ENCODE data around the gene WSB1.
A peak's percentile ranks its signal among the peaks of the same experiment; 100 is the strongest.
"Not testable (repeated sequence)": the region's sequence is repeated elsewhere in the genome, so short reads cannot be mapped to it uniquely, and the experiment has no call there.

The WSB1 gene

DNA sequence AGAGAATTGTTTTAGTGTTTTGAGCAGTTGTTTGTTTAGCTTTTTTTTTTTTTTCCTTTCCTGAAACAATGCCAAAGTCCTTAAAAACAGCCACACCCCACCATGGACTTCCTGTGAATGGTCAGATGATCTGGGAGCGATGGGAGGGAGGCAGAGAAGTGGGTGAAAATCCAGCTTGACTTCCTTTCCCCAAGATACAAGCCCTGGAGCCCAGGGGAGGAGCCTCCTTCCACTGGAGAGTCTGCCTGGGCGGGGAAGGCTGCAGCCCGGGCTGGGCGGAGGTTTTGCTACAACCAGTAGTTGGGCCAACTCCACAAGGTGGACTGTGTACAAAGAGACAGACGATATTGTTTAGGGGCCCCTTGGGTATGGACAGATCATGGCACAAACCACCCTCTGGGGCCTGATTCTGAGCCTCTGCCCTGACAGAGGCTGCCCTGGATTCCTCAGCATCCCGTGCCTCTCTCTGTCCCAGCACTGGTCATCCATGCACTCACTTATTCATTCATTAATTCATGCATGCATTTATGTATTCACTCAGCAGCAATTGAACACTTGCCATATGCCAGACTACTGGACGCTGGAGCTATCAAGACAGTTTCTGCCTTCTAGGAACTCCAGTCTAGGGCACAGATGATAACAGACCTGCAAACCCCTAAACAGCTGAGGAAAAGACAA, 29.8 kb downstream of the WSB1 start:
- Histone ChIP-seq H3K9me3 (ENCODE audit: control insufficient read depth in 2 of 2, low read length in 2 of 2) (no peaks in the 10 kb centered on the region), H3K9ac (ENCODE audit: low read depth in 1 of 2, low read length in 2 of 2) (peak overlapping the region; percentile 10 to 23), H3K27ac (ENCODE audit: low read depth in 2 of 2, low read length in 2 of 2) (peak overlapping the region; percentile 67 to 76), H3K4me1 (ENCODE audit: control insufficient read depth in 2 of 2, insufficient read depth in 2 of 2, low read length in 2 of 2) (peaks cover 26 to 28% of the 10 kb centered on the region in 2 donors), H3K36me3 (ENCODE audit: control insufficient read depth in 2 of 2, insufficient read depth in 2 of 2, low read length in 2 of 2) (peaks cover 2% of the 10 kb centered on the region in 2 donors), H3K4me3 (ENCODE audit: low read length in 2 of 2) (peak overlapping the region; percentile 6 to 7), H3K27me3 (ENCODE audit: control insufficient read depth in 2 of 2, insufficient read depth in 2 of 2, low read length in 2 of 2) (no peaks in the 10 kb centered on the region)

DNA sequence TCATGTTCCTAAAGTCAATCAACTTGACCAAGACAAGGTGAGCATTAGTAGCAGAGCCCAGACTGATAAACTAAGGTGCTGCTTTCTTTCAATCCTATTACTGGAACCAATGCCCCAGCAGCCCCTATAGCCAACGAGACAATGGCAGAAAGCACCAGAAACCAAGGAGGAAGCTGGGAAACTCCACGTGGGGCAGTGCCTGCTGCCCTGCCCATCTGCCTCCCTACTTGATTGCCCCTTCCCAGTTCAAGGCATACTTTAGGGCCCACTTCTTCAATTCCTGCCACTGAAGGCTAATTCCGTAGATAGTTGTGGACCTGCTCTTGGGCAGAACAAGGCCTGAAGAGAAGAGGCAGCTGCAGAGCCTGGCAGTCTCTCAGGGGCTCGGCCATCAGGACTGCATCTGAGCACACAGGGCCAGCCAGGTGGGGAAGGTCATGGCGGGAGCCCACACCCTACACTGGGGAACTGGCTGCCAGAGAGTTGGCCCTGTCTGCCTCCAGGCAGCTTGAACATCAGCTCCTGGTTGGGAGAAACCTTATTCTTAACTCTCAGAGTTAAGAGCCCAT, 30.9 kb downstream of the WSB1 start:
- no peak overlapping the region for H3K27ac ChIP-seq (ENCODE audit: low read depth in 2 of 2, low read length in 2 of 2)
- peaks cover 23 to 24% of the 10 kb centered on the region in 2 donors for H3K4me1 ChIP-seq (ENCODE audit: control insufficient read depth in 2 of 2, insufficient read depth in 2 of 2, low read length in 2 of 2)
- H3K9ac ChIP-seq (ENCODE audit: low read depth in 1 of 2, low read length in 2 of 2): no peak overlapping the region
- H3K4me3 ChIP-seq (ENCODE audit: low read length in 2 of 2): no peak overlapping the region
- no peaks in the 10 kb centered on the region for H3K36me3 ChIP-seq (ENCODE audit: control insufficient read depth in 2 of 2, insufficient read depth in 2 of 2, low read length in 2 of 2)
- no peaks in the 10 kb centered on the region for H3K27me3 ChIP-seq (ENCODE audit: control insufficient read depth in 2 of 2, insufficient read depth in 2 of 2, low read length in 2 of 2)
- H3K9me3 ChIP-seq (ENCODE audit: control insufficient read depth in 2 of 2, low read length in 2 of 2): no peaks in the 10 kb centered on the region

DNA sequence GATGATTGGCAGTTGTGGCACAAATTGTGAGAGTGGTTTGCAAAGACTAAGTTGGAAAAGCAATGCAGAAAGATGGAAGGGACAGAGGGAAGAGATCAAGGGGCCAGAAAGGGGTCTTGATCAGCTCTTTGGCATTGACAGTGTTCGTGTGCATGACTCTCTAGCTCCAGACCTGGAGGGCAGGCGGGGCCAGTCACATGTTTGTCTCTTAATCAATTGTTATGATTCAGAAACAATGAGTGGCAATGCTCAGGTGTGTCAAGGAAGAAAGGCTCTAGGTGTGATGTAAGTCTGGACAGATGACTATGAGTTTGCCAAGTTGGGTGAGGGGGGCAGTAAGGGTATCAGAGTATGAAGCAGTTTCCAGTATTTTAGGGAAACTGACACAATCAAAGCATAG, 32.1 kb downstream of the WSB1 start:
- H3K27ac ChIP-seq (ENCODE audit: low read depth in 2 of 2, low read length in 2 of 2): no peak overlapping the region
- H3K4me3 ChIP-seq (ENCODE audit: low read length in 2 of 2): no peak overlapping the region
- no peaks in the 10 kb centered on the region for H3K27me3 ChIP-seq (ENCODE audit: control insufficient read depth in 2 of 2, insufficient read depth in 2 of 2, low read length in 2 of 2)
- H3K36me3 ChIP-seq (ENCODE audit: control insufficient read depth in 2 of 2, insufficient read depth in 2 of 2, low read length in 2 of 2): no peaks in the 10 kb centered on the region
- peaks cover 18 to 19% of the 10 kb centered on the region in 2 donors for H3K4me1 ChIP-seq (ENCODE audit: control insufficient read depth in 2 of 2, insufficient read depth in 2 of 2, low read length in 2 of 2)
- no peaks in the 10 kb centered on the region for H3K9me3 ChIP-seq (ENCODE audit: control insufficient read depth in 2 of 2, low read length in 2 of 2)
- no peak overlapping the region for H3K9ac ChIP-seq (ENCODE audit: low read depth in 1 of 2, low read length in 2 of 2)

DNA sequence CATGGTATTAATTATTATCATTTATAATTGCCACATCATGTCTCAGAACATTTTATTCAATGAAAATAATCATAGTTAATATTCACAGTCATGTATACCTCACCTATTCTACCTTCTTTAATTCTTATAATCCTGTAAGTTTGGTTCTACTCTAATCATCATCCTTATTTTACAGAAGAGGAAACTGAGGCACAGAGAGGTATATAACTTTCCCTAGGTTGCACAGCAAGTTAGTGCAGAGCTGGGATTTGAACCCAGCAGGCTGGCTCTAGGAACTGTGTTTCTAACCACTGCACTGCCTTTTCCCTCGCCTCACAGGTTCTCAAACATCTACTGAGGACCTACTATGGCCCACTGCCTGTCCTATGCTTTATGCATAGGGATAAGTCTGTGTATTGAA, 32.7 kb downstream of the WSB1 start:
- Histone ChIP-seq H3K4me3 (ENCODE audit: low read length in 2 of 2) (no peak overlapping the region), H3K9ac (ENCODE audit: low read depth in 1 of 2, low read length in 2 of 2) (no peak overlapping the region), H3K27ac (ENCODE audit: low read depth in 2 of 2, low read length in 2 of 2) (no peak overlapping the region), H3K36me3 (ENCODE audit: control insufficient read depth in 2 of 2, insufficient read depth in 2 of 2, low read length in 2 of 2) (no peaks in the 10 kb centered on the region), H3K4me1 (ENCODE audit: control insufficient read depth in 2 of 2, insufficient read depth in 2 of 2, low read length in 2 of 2) (peaks cover 18 to 19% of the 10 kb centered on the region in 2 donors), H3K27me3 (ENCODE audit: control insufficient read depth in 2 of 2, insufficient read depth in 2 of 2, low read length in 2 of 2) (no peaks in the 10 kb centered on the region), H3K9me3 (ENCODE audit: control insufficient read depth in 2 of 2, low read length in 2 of 2) (no peaks in the 10 kb centered on the region)

DNA sequence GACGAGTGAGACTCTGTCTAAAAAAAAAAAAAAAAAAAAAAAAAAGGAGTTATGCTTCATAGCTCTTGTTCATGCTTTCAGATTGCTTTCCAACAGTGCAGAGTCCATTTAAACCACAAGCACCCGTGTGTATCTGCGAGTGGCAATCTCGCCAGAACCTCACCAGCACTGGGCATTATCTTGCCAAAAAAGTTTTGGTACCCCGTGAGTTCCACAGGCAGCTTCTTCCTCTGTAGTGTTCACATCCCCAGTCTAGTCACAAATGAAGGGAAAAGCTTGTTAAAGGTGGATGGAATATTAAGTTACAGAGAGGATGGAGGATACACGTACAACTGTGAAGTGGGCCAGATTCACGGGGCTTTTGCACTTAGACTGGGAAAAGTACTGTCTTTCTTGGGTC, 33.5 kb downstream of the WSB1 start:
- H3K36me3 ChIP-seq (ENCODE audit: control insufficient read depth in 2 of 2, insufficient read depth in 2 of 2, low read length in 2 of 2): no peaks in the 10 kb centered on the region
- no peak overlapping the region for H3K4me3 ChIP-seq (ENCODE audit: low read length in 2 of 2)
- no peaks in the 10 kb centered on the region for H3K9me3 ChIP-seq (ENCODE audit: control insufficient read depth in 2 of 2, low read length in 2 of 2)
- H3K27ac ChIP-seq (ENCODE audit: low read depth in 2 of 2, low read length in 2 of 2): no peak overlapping the region
- H3K27me3 ChIP-seq (ENCODE audit: control insufficient read depth in 2 of 2, insufficient read depth in 2 of 2, low read length in 2 of 2): no peaks in the 10 kb centered on the region
- H3K9ac ChIP-seq (ENCODE audit: low read depth in 1 of 2, low read length in 2 of 2): no peak overlapping the region
- H3K4me1 ChIP-seq (ENCODE audit: control insufficient read depth in 2 of 2, insufficient read depth in 2 of 2, low read length in 2 of 2): peaks cover 24% of the 10 kb centered on the region in 2 donors

DNA sequence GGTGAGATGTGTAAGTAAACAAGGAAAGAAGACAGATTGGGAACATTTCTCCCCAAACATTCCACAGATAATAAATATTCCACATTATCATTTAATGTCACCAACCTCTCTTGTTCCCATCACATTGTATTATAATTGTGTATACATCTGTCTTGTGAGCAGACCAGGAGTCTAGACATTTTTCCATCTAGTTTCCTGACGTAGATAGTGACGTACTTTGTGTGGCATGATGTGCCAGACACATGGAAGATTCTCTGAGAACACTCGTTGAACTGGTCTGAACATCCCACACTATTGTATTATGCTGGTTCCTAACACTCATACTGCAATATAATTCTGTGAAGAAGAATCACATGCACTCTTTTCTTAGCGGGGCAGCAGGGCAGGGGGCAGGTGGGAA, 34.0 kb downstream of the WSB1 start:
- H3K4me3 ChIP-seq (ENCODE audit: low read length in 2 of 2): no peak overlapping the region
- H3K36me3 ChIP-seq (ENCODE audit: control insufficient read depth in 2 of 2, insufficient read depth in 2 of 2, low read length in 2 of 2): no peaks in the 10 kb centered on the region
- no peak overlapping the region for H3K9ac ChIP-seq (ENCODE audit: low read depth in 1 of 2, low read length in 2 of 2)
- H3K27ac ChIP-seq (ENCODE audit: low read depth in 2 of 2, low read length in 2 of 2): no peak overlapping the region
- no peaks in the 10 kb centered on the region for H3K27me3 ChIP-seq (ENCODE audit: control insufficient read depth in 2 of 2, insufficient read depth in 2 of 2, low read length in 2 of 2)
- H3K4me1 ChIP-seq (ENCODE audit: control insufficient read depth in 2 of 2, insufficient read depth in 2 of 2, low read length in 2 of 2): peaks cover 24 to 25% of the 10 kb centered on the region in 2 donors
- no peaks in the 10 kb centered on the region for H3K9me3 ChIP-seq (ENCODE audit: control insufficient read depth in 2 of 2, low read length in 2 of 2)

DNA sequence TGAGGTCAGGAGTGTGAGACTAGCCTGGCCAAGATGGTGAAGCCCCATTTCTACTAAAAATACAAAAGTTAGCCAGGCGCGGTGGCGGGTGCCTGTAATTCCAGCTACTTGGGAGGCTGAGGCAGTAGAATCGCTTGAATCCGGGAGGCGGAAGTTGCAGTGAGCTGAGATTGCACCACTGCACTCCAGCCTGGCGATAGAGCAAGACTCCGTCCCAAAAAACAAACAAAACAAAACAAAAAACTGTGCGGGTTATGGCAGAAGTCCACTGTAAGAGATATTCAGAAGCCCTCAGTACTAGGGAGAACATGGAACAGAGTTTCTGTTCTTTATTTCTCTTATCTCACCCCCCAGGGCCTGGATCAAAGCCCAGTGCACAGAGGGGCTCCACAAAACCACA, 34.8 kb downstream of the WSB1 start:
- not testable (repeated sequence) for H3K9me3 ChIP-seq (ENCODE audit: control insufficient read depth in 2 of 2, low read length in 2 of 2); H3K9ac ChIP-seq (ENCODE audit: low read depth in 1 of 2, low read length in 2 of 2); H3K36me3 ChIP-seq (ENCODE audit: control insufficient read depth in 2 of 2, insufficient read depth in 2 of 2, low read length in 2 of 2); H3K4me3 ChIP-seq (ENCODE audit: low read length in 2 of 2); H3K27me3 ChIP-seq (ENCODE audit: control insufficient read depth in 2 of 2, insufficient read depth in 2 of 2, low read length in 2 of 2); H3K27ac ChIP-seq (ENCODE audit: low read depth in 2 of 2, low read length in 2 of 2)
- H3K4me1 ChIP-seq (ENCODE audit: control insufficient read depth in 2 of 2, insufficient read depth in 2 of 2, low read length in 2 of 2): peaks cover 17 to 19% of the 10 kb centered on the region in 2 donors

DNA sequence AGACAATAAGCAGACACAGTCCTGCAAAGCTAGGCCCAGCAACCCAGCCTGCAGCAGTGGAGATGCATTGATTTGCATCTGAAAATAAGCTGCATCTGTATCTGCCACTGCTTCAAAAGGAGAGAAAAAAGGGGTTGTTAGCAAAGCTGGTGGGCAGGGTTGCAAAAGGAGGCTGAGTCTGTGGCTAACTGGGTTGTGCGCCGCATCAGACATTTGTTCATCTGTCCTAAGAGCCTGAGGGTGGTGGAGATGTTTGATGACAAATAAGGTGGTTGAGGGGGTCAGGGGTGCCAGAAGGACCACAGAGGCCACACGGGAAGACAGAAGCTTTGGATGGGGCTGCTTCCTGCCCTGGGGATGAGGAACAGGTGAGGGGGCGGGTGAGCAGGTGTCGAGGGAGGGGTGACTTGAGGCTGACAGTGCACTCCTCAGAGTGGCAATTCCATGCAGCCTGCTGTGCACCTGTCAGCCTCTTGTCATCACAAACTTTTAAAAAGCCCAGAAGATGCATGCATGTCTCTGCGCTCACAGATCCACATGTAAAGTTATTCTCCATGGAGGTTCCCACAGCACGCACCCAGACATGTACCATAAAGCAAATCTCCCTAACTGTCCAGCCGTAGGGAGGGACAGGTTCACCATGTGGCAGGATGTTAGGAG, 35.4 kb downstream of the WSB1 start:
- Histone ChIP-seq H3K4me3 (ENCODE audit: low read length in 2 of 2) (no peak overlapping the region), H3K27ac (ENCODE audit: low read depth in 2 of 2, low read length in 2 of 2) (no peak overlapping the region), H3K36me3 (ENCODE audit: control insufficient read depth in 2 of 2, insufficient read depth in 2 of 2, low read length in 2 of 2) (no peaks in the 10 kb centered on the region), H3K9me3 (ENCODE audit: control insufficient read depth in 2 of 2, low read length in 2 of 2) (no peaks in the 10 kb centered on the region), H3K9ac (ENCODE audit: low read depth in 1 of 2, low read length in 2 of 2) (no peak overlapping the region), H3K27me3 (ENCODE audit: control insufficient read depth in 2 of 2, insufficient read depth in 2 of 2, low read length in 2 of 2) (no peaks in the 10 kb centered on the region), H3K4me1 (ENCODE audit: control insufficient read depth in 2 of 2, insufficient read depth in 2 of 2, low read length in 2 of 2) (peaks cover 11 to 13% of the 10 kb centered on the region in 2 donors)

DNA sequence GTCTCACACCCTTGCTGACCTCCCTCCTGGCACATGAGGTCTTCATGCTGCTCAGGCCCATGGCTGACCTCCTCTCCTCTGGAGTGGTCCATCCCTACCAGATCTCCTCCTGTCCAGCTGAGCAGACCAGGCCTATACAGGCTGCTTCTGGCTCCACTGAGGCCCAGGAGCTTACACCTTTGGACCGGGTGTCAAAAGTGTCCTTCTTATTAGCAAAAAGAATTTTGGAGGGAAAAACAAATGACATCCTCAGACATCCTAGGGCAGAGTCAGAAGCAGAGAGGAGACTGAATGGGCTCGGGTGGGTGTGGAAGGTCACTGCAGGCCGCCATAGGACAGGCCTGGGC, 38.1 kb downstream of the WSB1 start:
- peaks cover 8 to 9% of the 10 kb centered on the region in 2 donors for H3K4me1 ChIP-seq (ENCODE audit: control insufficient read depth in 2 of 2, insufficient read depth in 2 of 2, low read length in 2 of 2)
- no peaks in the 10 kb centered on the region for H3K9me3 ChIP-seq (ENCODE audit: control insufficient read depth in 2 of 2, low read length in 2 of 2)
- H3K9ac ChIP-seq (ENCODE audit: low read depth in 1 of 2, low read length in 2 of 2): peak overlapping the region in 1 of 2 donors; percentile 90
- H3K27ac ChIP-seq (ENCODE audit: low read depth in 2 of 2, low read length in 2 of 2): peak overlapping the region; percentile 91
- no peaks in the 10 kb centered on the region for H3K27me3 ChIP-seq (ENCODE audit: control insufficient read depth in 2 of 2, insufficient read depth in 2 of 2, low read length in 2 of 2)
- no peaks in the 10 kb centered on the region for H3K36me3 ChIP-seq (ENCODE audit: control insufficient read depth in 2 of 2, insufficient read depth in 2 of 2, low read length in 2 of 2)
- peak overlapping the region in 1 of 2 donors; percentile 76 for H3K4me3 ChIP-seq (ENCODE audit: low read length in 2 of 2)

Data from mucosa of rectum (tissue), 2 donors.